ENCODE measurements around the gene WDR70. TPM values are rescaled to one million over a fixed set of nuclear protein-coding genes. Genes with fewer than 3 reads are reported as not detected.

Gene WDR70
- total and polyA plus RNA-seq, 2 of the 8 experiments (the other 6 are each of a cell fraction or from before 2014, with no cell fraction given) = 10.6 to 37.4 TPM

GRCh38 chr5:37739817-37740261 lies 360.7 kb downstream of the WDR70 start (continued):
- TF ChIP-seq KDM1A (IDR thresholded peaks at IDR 0.05; ENCODE audit: borderline replicate concordance, low read length) (no peak), E2F6 (IDR thresholded peaks at IDR 0.05) (no peak), ASH2L (IDR thresholded peaks at IDR 0.05; ENCODE audit: low read length) (no peak), YY1 (IDR thresholded peaks at IDR 0.05; ENCODE audit: low read depth, low read length) (no peak), TCF12 (IDR thresholded peaks at IDR 0.05; ENCODE audit: low read depth, low read length) (no peak), KDM4A (IDR thresholded peaks at IDR 0.05; ENCODE audit: low read depth, low read length, severe bottlenecking) (no peak), GABPA (IDR thresholded peaks at IDR 0.05; ENCODE audit: borderline replicate concordance, insufficient read depth, low read length) (no peak)
